ENCODE data around the gene PHLDA1.
"Not testable (repeated sequence)": the region's sequence is repeated elsewhere in the genome, so short reads cannot be mapped to it uniquely, and the experiment has no call there.

The PHLDA1 gene

GRCh38 chr12:76018672-76019071 is 12.9 kb downstream of the PHLDA1 start:
- no peak for DNase-seq (ENCODE audit: low read depth, low spot score)

- DNase-seq (ENCODE audit: low read depth, low spot score) = no peak
Measured at GRCh38 chr12:76018111-76018510, 13.5 kb downstream of the PHLDA1 start.

GRCh38 chr12:76014007-76014406 is 17.6 kb downstream of the PHLDA1 start:
- DNase-seq (ENCODE audit: low read depth, low spot score) = no peak

GRCh38 chr12:76013603-76014002 is 18.0 kb downstream of the PHLDA1 start:
- no peak for DNase-seq (ENCODE audit: low read depth, low spot score)

- DNase-seq (ENCODE audit: low read depth, low spot score) = no peak
Measured at GRCh38 chr12:76012644-76013043, 18.9 kb downstream of the PHLDA1 start.

GRCh38 chr12:76010732-76011458 is 20.7 kb downstream of the PHLDA1 start:
- DNase-seq (ENCODE audit: low read depth, low spot score) = no peak

- no peak for DNase-seq (ENCODE audit: low read depth, low spot score)
Measured at GRCh38 chr12:76008428-76008827, 23.1 kb downstream of the PHLDA1 start.

GRCh38 chr12:76007640-76008039 is 23.9 kb downstream of the PHLDA1 start:
- DNase-seq (ENCODE audit: low read depth, low spot score) = no peak

- no peak for DNase-seq (ENCODE audit: low read depth, low spot score)
Measured at GRCh38 chr12:76006028-76006925, 25.3 kb downstream of the PHLDA1 start.

- DNase-seq (ENCODE audit: low read depth, low spot score) = no peak
Measured at GRCh38 chr12:76003355-76003638, 28.3 kb downstream of the PHLDA1 start.

- DNase-seq (ENCODE audit: low read depth, low spot score) = no peak
Measured at GRCh38 chr12:76002598-76003354, 28.8 kb downstream of the PHLDA1 start.

- no peak for DNase-seq (ENCODE audit: low read depth, low spot score)
Measured at GRCh38 chr12:75998292-75999063, 33.1 kb downstream of the PHLDA1 start.

- no peak for DNase-seq (ENCODE audit: low read depth, low spot score)
Measured at GRCh38 chr12:75997658-75998057, 33.9 kb downstream of the PHLDA1 start.

GRCh38 chr12:75996861-75997447 is 34.6 kb downstream of the PHLDA1 start:
- DNase-seq (ENCODE audit: low read depth, low spot score) = no peak

GRCh38 chr12:75995691-75996090 is 35.9 kb downstream of the PHLDA1 start:
- no peak for DNase-seq (ENCODE audit: low read depth, low spot score)

- no peak for DNase-seq (ENCODE audit: low read depth, low spot score)
Measured at GRCh38 chr12:75994069-75994740, 37.4 kb downstream of the PHLDA1 start.

GRCh38 chr12:75991753-75992152 is 39.8 kb downstream of the PHLDA1 start:
- no peak for DNase-seq (ENCODE audit: low read depth, low spot score)

GRCh38 chr12:75990189-75990912 is 41.2 kb downstream of the PHLDA1 start:
- DNase-seq (ENCODE audit: low read depth, low spot score) = no peak

GRCh38 chr12:75987709-75988108 is 43.9 kb downstream of the PHLDA1 start:
- DNase-seq (ENCODE audit: low read depth, low spot score) = not testable (repeated sequence)

Data from activated CD4-positive, CD25-positive, alpha-beta regulatory T cell treated with anti-CD3 and anti-CD28 coated beads, Interleukin-2, amount 50 U/mL, for 16 hours (primary cell).